ENCODE results near the gene ANKRD42. TPM values are rescaled to one million over a fixed set of nuclear protein-coding genes. Genes with fewer than 3 reads are reported as not detected.

The ANKRD42 gene
- total RNA-seq, 1 experiment from 2014 or later, result 5.7 TPM

GRCh38 chr11:83166193-83166866, 27.2 kb upstream of the ANKRD42 start:
- H3K27ac Mint-ChIP-seq, result peak overlapping the region; percentile 0; the same call in 1 of the 2 replicates
- POLR2A ChIA-PET, result no interaction called here
- TF ChIP-seq USF1 (CRISPR knock-in tag; IDR thresholded peaks at IDR 0.05), result no peak
- TF ChIP-seq RORB (CRISPR knock-in tag; IDR thresholded peaks at IDR 0.05), result no peak
- TF ChIP-seq GTF2I (CRISPR knock-in tag; conservative IDR thresholded peaks at IDR 0.05), result no peak
- no peak for TF ChIP-seq ELF4 (CRISPR knock-in tag; IDR thresholded peaks at IDR 0.05; ENCODE audit: low read depth)
- TF ChIP-seq NFE2L1 (CRISPR knock-in tag; IDR thresholded peaks at IDR 0.05), result no peak
- no peak for TF ChIP-seq NR1H2 (CRISPR knock-in tag; IDR thresholded peaks at IDR 0.05)
- no peak for TF ChIP-seq ZNF219 (CRISPR knock-in tag; IDR thresholded peaks at IDR 0.05; ENCODE audit: borderline replicate concordance)
- TF ChIP-seq FOXK1 (CRISPR knock-in tag; IDR thresholded peaks at IDR 0.05), result no peak
- no peak for TF ChIP-seq JUN (CRISPR knock-in tag; IDR thresholded peaks at IDR 0.05)
- H3K4me3 Mint-ChIP-seq, result no peak overlapping the region
- 0 out of 2 replicates have a peak, but pooled peaks cover 4% of the 10 kb centered on the region for H3K9me3 Mint-ChIP-seq
- no peaks in the 10 kb centered on the region for H3K27me3 Mint-ChIP-seq (ENCODE audit: low read depth)
- DNase-seq (ENCODE audit: low spot score) (no peak), ATAC-seq (no peak)
- peaks cover 64% of the 10 kb centered on the region for H3K36me3 Mint-ChIP-seq
- CTCF ChIA-PET, result no interaction called here
- H3K4me1 Mint-ChIP-seq, result peaks cover 18% of the 10 kb centered on the region

GRCh38 chr11:83168756-83169155, 24.8 kb upstream of the ANKRD42 start:
- H3K4me1 Mint-ChIP-seq, result peaks cover 9% of the 10 kb centered on the region
- peaks cover 72% of the 10 kb centered on the region for H3K36me3 Mint-ChIP-seq
- no peaks in the 10 kb centered on the region for H3K27me3 Mint-ChIP-seq (ENCODE audit: low read depth)
- TF ChIP-seq PREB (CRISPR knock-in tag; IDR thresholded peaks at IDR 0.05; ENCODE audit: borderline replicate concordance) (no peak), SMAD3 (CRISPR knock-in tag; IDR thresholded peaks at IDR 0.05; ENCODE audit: borderline replicate concordance) (no peak), JAZF1 (CRISPR knock-in tag; IDR thresholded peaks at IDR 0.05) (no peak)
- 0 out of 2 replicates have a peak, but pooled peaks cover 4% of the 10 kb centered on the region for H3K9me3 Mint-ChIP-seq
- CTCF ChIA-PET, result no interaction called here
- H3K27ac Mint-ChIP-seq, result no peak overlapping the region
- ATAC-seq, result no peak
- no peak overlapping the region for H3K4me3 Mint-ChIP-seq
- no peak for DNase-seq (ENCODE audit: low spot score)
- POLR2A ChIA-PET, result no interaction called here

GRCh38 chr11:83170865-83171264, 22.6 kb upstream of the ANKRD42 start:
- H3K27ac Mint-ChIP-seq, result no peak overlapping the region
- no peak for ATAC-seq
- TF ChIP-seq MYBL2 (CRISPR knock-in tag; IDR thresholded peaks at IDR 0.05) (no peak), ZSCAN18 (CRISPR knock-in tag; IDR thresholded peaks at IDR 0.05) (no peak), PRRX2 (CRISPR knock-in tag; IDR thresholded peaks at IDR 0.05) (no peak), ESRRA (CRISPR knock-in tag; IDR thresholded peaks at IDR 0.05; ENCODE audit: borderline replicate concordance) (no peak), IRF1 (CRISPR knock-in tag; IDR thresholded peaks at IDR 0.05) (no peak), CDX4 (CRISPR knock-in tag; IDR thresholded peaks at IDR 0.05; ENCODE audit: borderline replicate concordance) (no peak), SP1 (CRISPR knock-in tag; conservative IDR thresholded peaks at IDR 0.05) (no peak), JUN (CRISPR knock-in tag; IDR thresholded peaks at IDR 0.05) (no peak), ZBTB43 (CRISPR knock-in tag; IDR thresholded peaks at IDR 0.05) (no peak), FOXK1 (CRISPR knock-in tag; IDR thresholded peaks at IDR 0.05) (no peak), RELA (CRISPR knock-in tag; IDR thresholded peaks at IDR 0.05; ENCODE audit: borderline replicate concordance) (no peak), E2F4 (CRISPR knock-in tag; IDR thresholded peaks at IDR 0.05; ENCODE audit: borderline replicate concordance, low read depth) (no peak)

More at GRCh38 chr11:83170865-83171264, 22.6 kb upstream of the ANKRD42 start:
- Mint-ChIP-seq H3K36me3 (peaks cover 75% of the 10 kb centered on the region), H3K9me3 (0 out of 2 replicates have a peak, but pooled peaks cover 4% of the 10 kb centered on the region), H3K4me3 (peak overlapping the region; percentile 44; the same call in 1 of the 2 replicates), H3K4me1 (peaks cover 9% of the 10 kb centered on the region), H3K27me3 (ENCODE audit: low read depth) (no peaks in the 10 kb centered on the region)
- ChIA-PET CTCF (no interaction called here), POLR2A (no interaction called here)
- no peak for DNase-seq (ENCODE audit: low spot score)

All from WTC11 (cell line).